Testis (tissue), 2 donors: Measurements from ENCODE around the gene VSIG10L2.

ENCODE experiments used
- POLR2A ChIP-seq: fragments of 450-650 bp; IDR thresholded peaks from one replicate; pipeline ENCODE4 v1.6.1; 2017; ENCODE audit warnings: antibody characterized with exemption, mild to moderate bottlenecking, moderate library complexity
- TF ChIP-seq, protein P1 (sequence below), 3 experiments: fragments of 450-650 bp in 2 of 3; fragments of 200-600 bp in 1 of 3; sonication (generic) in 1 of 3; IDR thresholded peaks; one replicate each; pipeline ENCODE4 v1.5.1; 2016 to 2019; ENCODE audit warnings: antibody characterized with exemption in 3 of 3, mild to moderate bottlenecking in 2 of 3, moderate library complexity in 1 of 3

GRCh38 chr11:125978778-125979407 is 33.0 kb downstream of the VSIG10L2 start:
- TF ChIP-seq, protein P1, sequence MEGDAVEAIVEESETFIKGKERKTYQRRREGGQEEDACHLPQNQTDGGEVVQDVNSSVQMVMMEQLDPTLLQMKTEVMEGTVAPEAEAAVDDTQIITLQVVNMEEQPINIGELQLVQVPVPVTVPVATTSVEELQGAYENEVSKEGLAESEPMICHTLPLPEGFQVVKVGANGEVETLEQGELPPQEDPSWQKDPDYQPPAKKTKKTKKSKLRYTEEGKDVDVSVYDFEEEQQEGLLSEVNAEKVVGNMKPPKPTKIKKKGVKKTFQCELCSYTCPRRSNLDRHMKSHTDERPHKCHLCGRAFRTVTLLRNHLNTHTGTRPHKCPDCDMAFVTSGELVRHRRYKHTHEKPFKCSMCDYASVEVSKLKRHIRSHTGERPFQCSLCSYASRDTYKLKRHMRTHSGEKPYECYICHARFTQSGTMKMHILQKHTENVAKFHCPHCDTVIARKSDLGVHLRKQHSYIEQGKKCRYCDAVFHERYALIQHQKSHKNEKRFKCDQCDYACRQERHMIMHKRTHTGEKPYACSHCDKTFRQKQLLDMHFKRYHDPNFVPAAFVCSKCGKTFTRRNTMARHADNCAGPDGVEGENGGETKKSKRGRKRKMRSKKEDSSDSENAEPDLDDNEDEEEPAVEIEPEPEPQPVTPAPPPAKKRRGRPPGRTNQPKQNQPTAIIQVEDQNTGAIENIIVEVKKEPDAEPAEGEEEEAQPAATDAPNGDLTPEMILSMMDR (IDR thresholded peaks at IDR 0.05), result no peak
- TF ChIP-seq POLR2A, result no peak
